Loucy (cell line): ENCODE data around the gene PRKAA2.

Experiments used
- H2AFZ ChIP-seq: fragments of 200-600 bp; sonication (generic); 2 replicates; pipeline ENCODE4 v1.6.0; 2016; ENCODE audit warnings: antibody characterized with exemption, mild to moderate bottlenecking, low read length, moderate library complexity
- H3F3A ChIP-seq: fragments of 200-600 bp; 2 replicates; pipeline ENCODE4 v1.6.0; 2016; ENCODE audit warnings: antibody characterized with exemption, low read depth, mild to moderate bottlenecking
- H3K27me3 ChIP-seq: fragments of 200-600 bp; sonication (generic); 2 replicates; pipeline ENCODE4 v1.6.1; 2014; ENCODE audit warnings: low read length, mild to moderate bottlenecking; ENCODE audit not compliant: insufficient read depth, poor library complexity, severe bottlenecking
- H3K36me3 ChIP-seq: fragments of 200-600 bp; sonication (generic); 2 replicates; pipeline ENCODE4 v1.6.1; 2016; ENCODE audit warnings: low read length; ENCODE audit not compliant: insufficient read depth
- H3K4me1 ChIP-seq: fragments of 200-600 bp; sonication (generic); 2 replicates; pipeline ENCODE4 v1.5.1; 2014; ENCODE audit warnings: low read length, mild to moderate bottlenecking; ENCODE audit not compliant: insufficient read depth, poor library complexity, severe bottlenecking
- H3K4me2 ChIP-seq: fragments of 200-600 bp; sonication (generic); 2 replicates; pipeline ENCODE4 v1.6.0; 2014; ENCODE audit warnings: antibody characterized with exemption, low read length, low read depth, mild to moderate bottlenecking; ENCODE audit not compliant: poor library complexity, severe bottlenecking
- H3K4me3 ChIP-seq: fragments of 200-600 bp; sonication (generic); 2 replicates; pipeline ENCODE4 v1.5.1; 2014; ENCODE audit warnings: low read length, mild to moderate bottlenecking, mixed read lengths; ENCODE audit not compliant: poor library complexity, severe bottlenecking
- H3K79me2 ChIP-seq: fragments of 200-600 bp; sonication (generic); 2 replicates; pipeline ENCODE4 v1.6.1; 2014; ENCODE audit warnings: low read length; ENCODE audit not compliant: insufficient read depth
- H3K9ac ChIP-seq: fragments of 200-600 bp; sonication (generic); 2 replicates; pipeline ENCODE4 v1.6.0; 2014; ENCODE audit warnings: mild to moderate bottlenecking, low read depth, low read length, moderate library complexity; ENCODE audit not compliant: poor library complexity, severe bottlenecking
- H3K9me2 ChIP-seq: fragments of 200-600 bp; sonication (generic); replicated peaks from 2 replicates; pipeline ENCODE4 v1.6.1; 2016; ENCODE audit warnings: low read depth, low read length, mixed read lengths
- H3K9me3 ChIP-seq: fragments of 200-600 bp; sonication (generic); 2 replicates; pipeline ENCODE4 v1.6.1; 2014; ENCODE audit warnings: mild to moderate bottlenecking, antibody characterized with exemption, low read length, low read depth; ENCODE audit not compliant: insufficient read depth
- H4K20me1 ChIP-seq: fragments of 200-600 bp; sonication (generic); 2 replicates; pipeline ENCODE4 v1.6.0; 2014; ENCODE audit warnings: antibody characterized with exemption, low read length, mild to moderate bottlenecking; ENCODE audit not compliant: insufficient read depth, poor library complexity, severe bottlenecking
- CTCF ChIP-seq: fragments of 200-600 bp; sonication (generic); conservative IDR thresholded peaks from 2 replicates; pipeline ENCODE4 v1.5.1; 2014; ENCODE audit warnings: mild to moderate bottlenecking, antibody characterized with exemption, low read length
- EZH2phosphoT487 ChIP-seq: fragments of 200-600 bp; IDR thresholded peaks from 2 replicates; pipeline ENCODE4 v1.6.1; 2018; ENCODE audit warnings: antibody characterized with exemption, mild to moderate bottlenecking, moderate library complexity, borderline replicate concordance

The PRKAA2 gene

GRCh38 chr1:56631901-56632300, 13.2 kb upstream of the PRKAA2 start:
- no peaks in the 10 kb centered on the region for H3K27me3 ChIP-seq
- no peak overlapping the region for H3K9ac ChIP-seq
- H3K4me3 ChIP-seq = no peak overlapping the region
- no peaks in the 10 kb centered on the region for H3K4me1 ChIP-seq
- H3K36me3 ChIP-seq = no peaks in the 10 kb centered on the region
- no peaks in the 10 kb centered on the region for H3F3A ChIP-seq
- H3K9me3 ChIP-seq = no peaks in the 10 kb centered on the region
- H3K9me2 ChIP-seq = no peaks in the 10 kb centered on the region
- H3K4me2 ChIP-seq = no peak overlapping the region
- no peak for TF ChIP-seq CTCF
- TF ChIP-seq EZH2phosphoT487 = no peak
- no peaks in the 10 kb centered on the region for H3K79me2 ChIP-seq
- no peaks in the 10 kb centered on the region for H4K20me1 ChIP-seq
- H2AFZ ChIP-seq = no peak overlapping the region

- Histone ChIP-seq H3K27me3 (no peaks in the 10 kb centered on the region), H3F3A (no peaks in the 10 kb centered on the region), H3K36me3 (no peaks in the 10 kb centered on the region), H3K79me2 (no peaks in the 10 kb centered on the region), H2AFZ (no peak overlapping the region), H4K20me1 (no peaks in the 10 kb centered on the region), H3K9me2 (no peaks in the 10 kb centered on the region), H3K4me3 (no peak overlapping the region), H3K9me3 (no peaks in the 10 kb centered on the region), H3K9ac (no peak overlapping the region), H3K4me1 (no peaks in the 10 kb centered on the region), H3K4me2 (no peak overlapping the region)
- TF ChIP-seq CTCF (no peak), EZH2phosphoT487 (no peak)
These were observed 10.1 kb upstream of the PRKAA2 start for GRCh38 chr1:56634981-56635380.

- no peak for TF ChIP-seq EZH2phosphoT487
- no peak for TF ChIP-seq CTCF
- no peaks in the 10 kb centered on the region for H3K9me2 ChIP-seq
- H4K20me1 ChIP-seq = no peaks in the 10 kb centered on the region
- no peak overlapping the region for H3K4me2 ChIP-seq
- no peaks in the 10 kb centered on the region for H3K79me2 ChIP-seq
- no peaks in the 10 kb centered on the region for H3K27me3 ChIP-seq
- no peaks in the 10 kb centered on the region for H3K9me3 ChIP-seq
- H3K4me3 ChIP-seq = no peak overlapping the region
- no peak overlapping the region for H2AFZ ChIP-seq
- H3K9ac ChIP-seq = no peak overlapping the region
- no peaks in the 10 kb centered on the region for H3K4me1 ChIP-seq
- no peaks in the 10 kb centered on the region for H3K36me3 ChIP-seq
- no peaks in the 10 kb centered on the region for H3F3A ChIP-seq
These were observed 6.9 kb upstream of the PRKAA2 start for GRCh38 chr1:56638248-56638647.
